HepG2 (cell line): Measurements from ENCODE around the gene ANKS3. TPM values are rescaled to one million over a fixed set of nuclear protein-coding genes. Genes with fewer than 3 reads are reported as not detected.

Source experiments
- AKAP8 ChIP-seq: sonication (generic); formaldehyde crosslinking; IDR thresholded peaks from 2 replicates; pipeline ENCODE4 v1.5.1; 2020; ENCODE audit warnings: mild to moderate bottlenecking, missing genetic modification reagents
- ATF4 ChIP-seq, 2 experiments: fragments of 450-650 bp in 1 of 2; sonication (generic) in 1 of 2; formaldehyde crosslinking; IDR thresholded peaks; 2 replicates each; pipeline versions ENCODE4 v1.5.0 to v1.8.0; 2020 to 2022; ENCODE audit warnings: mild to moderate bottlenecking in 1 of 2, missing genetic modification reagents in 1 of 2
- CENPX ChIP-seq: sonication (generic); formaldehyde crosslinking; IDR thresholded peaks from 2 replicates; pipeline ENCODE4 v1.9.0; 2021; ENCODE audit warnings: mild to moderate bottlenecking, missing genetic modification reagents, moderate library complexity
- CHD4 ChIP-seq: fragments of 200-600 bp; sonication (generic); IDR thresholded peaks from 2 replicates; pipeline ENCODE4 v1.7.0; 2017; ENCODE audit warnings: mild to moderate bottlenecking, low read length, borderline replicate concordance
- FOXP4 ChIP-seq: sonication (generic); formaldehyde crosslinking; IDR thresholded peaks from 2 replicates; pipeline ENCODE4 v1.4.0; 2020; ENCODE audit warnings: missing genetic modification reagents
- HDAC1 ChIP-seq: sonication (generic); formaldehyde crosslinking; IDR thresholded peaks from 2 replicates; pipeline ENCODE4 v1.5.1; 2020; ENCODE audit warnings: mild to moderate bottlenecking, missing genetic modification reagents
- MXI1 ChIP-seq: IDR thresholded peaks from 3 replicates; pipeline ENCODE4 v1.6.1; 2012; ENCODE audit warnings: low read depth, low read length, inconsistent platforms, borderline replicate concordance
- NFKB2 ChIP-seq: sonication (generic); formaldehyde crosslinking; IDR thresholded peaks from 2 replicates; pipeline ENCODE4 v1.4.0; 2020; ENCODE audit warnings: missing genetic modification reagents, borderline replicate concordance
- NFYC ChIP-seq: IDR thresholded peaks from 2 replicates; pipeline ENCODE4 v1.6.1; 2016; ENCODE audit warnings: missing genetic modification reagents, missing compliant biosample characterization
- NKX3-1 ChIP-seq: sonication (generic); formaldehyde crosslinking; IDR thresholded peaks from 2 replicates; pipeline ENCODE4 v1.5.0; 2020; ENCODE audit warnings: missing genetic modification reagents
- PAF1 ChIP-seq: IDR thresholded peaks from 2 replicates; pipeline ENCODE4 v1.6.1; 2016; ENCODE audit warnings: missing genetic modification reagents, missing compliant biosample characterization
- PHF8 ChIP-seq: sonication (generic); formaldehyde crosslinking; IDR thresholded peaks from 2 replicates; pipeline ENCODE4 v1.5.0; 2020; ENCODE audit warnings: missing genetic modification reagents
- POGK ChIP-seq: sonication (generic); formaldehyde crosslinking; conservative IDR thresholded peaks from 2 replicates; pipeline ENCODE4 v1.8.0; 2022; ENCODE audit warnings: mild to moderate bottlenecking, moderate library complexity, missing genetic modification reagents
- POLR2AphosphoS5 ChIP-seq: IDR thresholded peaks from 2 replicates; pipeline ENCODE4 v1.6.1; 2012; ENCODE audit warnings: low read depth, low read length
- SNAPC5 ChIP-seq: sonication (generic); formaldehyde crosslinking; IDR thresholded peaks from 2 replicates; pipeline ENCODE4 v1.8.1; 2023; ENCODE audit warnings: mild to moderate bottlenecking, missing genetic modification reagents, borderline replicate concordance
- TARDBP ChIP-seq: sonication (generic); formaldehyde crosslinking; IDR thresholded peaks from 2 replicates; pipeline ENCODE4 v1.8.0; 2022; ENCODE audit warnings: mild to moderate bottlenecking, missing genetic modification reagents
- TGIF2 ChIP-seq: IDR thresholded peaks from 2 replicates; pipeline ENCODE4 v1.6.1; 2016; ENCODE audit warnings: control low read depth, missing compliant biosample characterization
- ZNF414 ChIP-seq: sonication (generic); formaldehyde crosslinking; IDR thresholded peaks from 2 replicates; pipeline ENCODE4 v1.5.0; 2020; ENCODE audit warnings: missing genetic modification reagents
- ZNF562 ChIP-seq: sonication (generic); formaldehyde crosslinking; IDR thresholded peaks from 2 replicates; pipeline ENCODE4 v1.8.0; 2022; ENCODE audit warnings: missing genetic modification reagents, borderline replicate concordance
- ZNF572 ChIP-seq: sonication (generic); formaldehyde crosslinking; IDR thresholded peaks from 2 replicates; pipeline ENCODE4 v1.5.1; 2020; ENCODE audit warnings: mild to moderate bottlenecking, missing genetic modification reagents
- ZNF652 ChIP-seq: IDR thresholded peaks from 2 replicates; pipeline ENCODE4 v1.6.1; 2016; ENCODE audit warnings: low read depth, borderline replicate concordance
- ZNF691 ChIP-seq: sonication (generic); formaldehyde crosslinking; IDR thresholded peaks from 2 replicates; pipeline ENCODE4 v1.4.0; 2020; ENCODE audit warnings: missing genetic modification reagents, low read depth, mild to moderate bottlenecking, borderline replicate concordance
- ZNF841 ChIP-seq: sonication (generic); formaldehyde crosslinking; IDR thresholded peaks from 2 replicates; pipeline ENCODE4 v1.8.1; 2023; ENCODE audit warnings: missing genetic modification reagents, borderline replicate concordance
- ZZZ3 ChIP-seq: sonication (generic); formaldehyde crosslinking; IDR thresholded peaks from 2 replicates; pipeline ENCODE4 v1.4.0; 2020; ENCODE audit warnings: missing genetic modification reagents, mild to moderate bottlenecking, borderline replicate concordance
- polyA plus RNA-seq, 8 experiments: library from polyadenylated mRNA; depleted of rRNA in 3 of 8; stranded (reverse) in 7 of 8; unstranded in 1 of 8; fragments of >200 nt; fragmentation: Illumina TruSeq in 4 of 8; extraction: Trizol in 4 of 8; gene quantifications; 2 replicates each; pipeline versions ENCODE4 v1.2.1 to v1.2.3, GENCODE V29; 2011 to 2016; ENCODE audit warnings: low read depth in 4 of 8, missing spikeins in 1 of 8, mixed read lengths in 1 of 8; ENCODE audit not compliant: insufficient read depth in 1 of 8
- total RNA-seq, 5 experiments: library from RNA; depleted of rRNA; stranded (reverse); fragments of >200 nt; fragmentation: Illumina TruSeq; extraction: Trizol; gene quantifications; 2 replicates each; pipeline ENCODE4 v1.2.3, GENCODE V29; 2016; ENCODE audit warnings: low read depth in 1 of 5

Gene ANKS3
- total and polyA plus RNA-seq, 2 of the 13 experiments (the other 11 are each of a cell fraction or from before 2014, with no cell fraction given), result 11.4 to 15.9 TPM

GRCh38 chr16:4768549-4769305, 34.7 kb upstream of the ANKS3 start (continued):
- 0 out of 2 replicates have a peak, but pooled peaks have one; percentile 40 for TF ChIP-seq POGK (CRISPR knock-in tag)
- TF ChIP-seq PHF8 (CRISPR knock-in tag), result peak; percentile 72
- no peak; the same call in 1 of the 2 replicates for TF ChIP-seq ZNF572 (CRISPR knock-in tag)
- peak; percentile 32 for TF ChIP-seq TARDBP (CRISPR knock-in tag)
- peak; percentile 60 for TF ChIP-seq FOXP4 (CRISPR knock-in tag)
- TF ChIP-seq ZNF691, result no peak
- no peak for TF ChIP-seq SNAPC5 (CRISPR knock-in tag)
- peak; percentile 69; the same call in 1 of the 2 replicates for TF ChIP-seq ZNF652
- TF ChIP-seq NFKB2, result peak; percentile 53; the same call in 1 of the 2 replicates
- no peak for TF ChIP-seq PAF1
- TF ChIP-seq TGIF2 (CRISPR knock-in tag), result 0 out of 2 replicates have a peak, but pooled peaks have one; percentile 24
- TF ChIP-seq NKX3-1 (CRISPR knock-in tag), result no peak
- TF ChIP-seq ATF4 (CRISPR knock-in tag; IDR thresholded peaks at IDR 0.05), result peak in 1 of 2 experiments; percentile 18; a peak in 1 of 4 replicates
- TF ChIP-seq MXI1, result peak; percentile 87; the same call in 1 of the 3 replicates
- peak; percentile 53; the same call in 1 of the 2 replicates for TF ChIP-seq ZZZ3 (CRISPR knock-in tag)
- no peak for TF ChIP-seq ZNF562 (CRISPR knock-in tag)
- TF ChIP-seq POLR2AphosphoS5, result peak; percentile 97
- no peak for TF ChIP-seq ZNF841 (CRISPR knock-in tag)
- TF ChIP-seq ZNF414 (CRISPR knock-in tag), result no peak
- peak; percentile 97 for TF ChIP-seq CHD4
- peak; percentile 77 for TF ChIP-seq HDAC1 (CRISPR knock-in tag)
- TF ChIP-seq AKAP8 (CRISPR knock-in tag), result peak; percentile 59; the same call in 1 of the 2 replicates
- TF ChIP-seq CENPX (CRISPR knock-in tag), result no peak
- TF ChIP-seq NFYC (CRISPR knock-in tag), result peak; percentile 57; the same call in 1 of the 2 replicates
